Esophagus (tissue), 2 donors: ENCODE measurements around the gene ZNF581. TPM values are rescaled to one million over a fixed set of nuclear protein-coding genes. Genes with fewer than 3 reads are reported as not detected.
A peak's percentile ranks its signal among the peaks of the same experiment; 100 is the strongest.

ENCODE experiments used
- H3K27ac ChIP-seq, 2 donors: one replicate each; pipeline ENCODE4 v1.5.1; 2013; ENCODE audit warnings: low read depth in 2 of 2, mild to moderate bottlenecking in 2 of 2, inconsistent platforms in 1 of 2, low read length in 1 of 2, moderate library complexity in 1 of 2
- H3K27me3 ChIP-seq, 2 donors: one replicate each; pipeline ENCODE4 v1.6.1; 2013; ENCODE audit warnings: low read length in 2 of 2, control low read depth in 1 of 2, mild to moderate bottlenecking in 1 of 2; ENCODE audit not compliant: insufficient read depth in 2 of 2, control insufficient read depth in 1 of 2
- H3K36me3 ChIP-seq, 2 donors: one replicate each; pipeline ENCODE4 v1.6.1; 2013; ENCODE audit warnings: low read length in 1 of 2; ENCODE audit not compliant: control insufficient read depth in 2 of 2, insufficient read depth in 2 of 2
- H3K4me1 ChIP-seq, 2 donors: one replicate each; pipeline ENCODE4 v1.6.1; 2013; ENCODE audit warnings: low read length in 1 of 2; ENCODE audit not compliant: control insufficient read depth in 2 of 2, insufficient read depth in 2 of 2
- H3K4me3 ChIP-seq, 2 donors: one replicate each; pipeline ENCODE4 v1.5.1; 2013; ENCODE audit warnings: low read length in 2 of 2, mild to moderate bottlenecking in 2 of 2, low read depth in 1 of 2, moderate library complexity in 1 of 2
- H3K9me3 ChIP-seq, 2 donors: one replicate each; pipeline ENCODE4 v1.6.1; 2013; ENCODE audit warnings: mild to moderate bottlenecking in 2 of 2, low read depth in 1 of 2, low read length in 1 of 2, moderate library complexity in 1 of 2; ENCODE audit not compliant: control insufficient read depth in 2 of 2, insufficient read depth in 1 of 2
- WGBS, 2 donors: extraction: QIAGEN DNeasy Blood & Tissue Kit; methylation state at CpG; one replicate each; pipeline ENCODE4 v1.1.7; 2013; 5-methylcytosine and 5-hydroxymethylcytosine counted together
- polyA plus RNA-seq, 2 donors: library from polyadenylated mRNA; stranded (reverse); fragments of 200-250 nt; gene quantifications; one replicate each; pipeline ENCODE4 v1.2.3, GENCODE V29; 2013
- donor health status: healthy with polysubstance abuse.
- donor health status: Bipolar disorder and iron deficiency.

Gene ZNF581
- polyA plus RNA-seq, 2 donors: 10.3 to 16.6 TPM

- peaks cover 8 to 26% of the 10 kb centered on the region in 2 donors for H3K4me1 ChIP-seq
- H3K9me3 ChIP-seq: no peaks in the 10 kb centered on the region
- no peaks in the 10 kb centered on the region for H3K27me3 ChIP-seq
- peak overlapping the region in 1 of 2 donors; percentile 14 for H3K27ac ChIP-seq
- no peak overlapping the region for H3K4me3 ChIP-seq
- WGBS, 2 donors: 81 to 82% methylated on average over 70 to 71 of the region's 71 CpGs
- no peaks in the 10 kb centered on the region for H3K36me3 ChIP-seq
These were observed 9.1 kb downstream of the ZNF581 start for GRCh38 chr19:55652311-55653128.

- WGBS, 2 donors: 0% methylated on average over 56 to 57 of the region's 57 CpGs
- no peaks in the 10 kb centered on the region for H3K27me3 ChIP-seq
- H3K9me3 ChIP-seq: no peaks in the 10 kb centered on the region
- H3K4me3 ChIP-seq: peak overlapping the region; percentile 56 to 90
- H3K27ac ChIP-seq: peak overlapping the region; percentile 94 to 95
- H3K36me3 ChIP-seq: peaks cover 0 to under 1% of the 10 kb centered on the region in 2 donors
- peaks cover 9 to 24% of the 10 kb centered on the region in 2 donors for H3K4me1 ChIP-seq
These were observed 10.3 kb downstream of the ZNF581 start for GRCh38 chr19:55653651-55654322.

GRCh38 chr19:55654323-55654867, 10.9 kb downstream of the ZNF581 start:
- peaks cover 7 to 21% of the 10 kb centered on the region in 2 donors for H3K4me1 ChIP-seq
- no peaks in the 10 kb centered on the region for H3K9me3 ChIP-seq
- H3K36me3 ChIP-seq: peaks cover 0 to 6% of the 10 kb centered on the region in 2 donors
- H3K27ac ChIP-seq: peak overlapping the region; percentile 94 to 95
- no peaks in the 10 kb centered on the region for H3K27me3 ChIP-seq
- peak overlapping the region; percentile 56 to 90 for H3K4me3 ChIP-seq
- WGBS, 2 donors: 0% methylated on average over 52 of the region's 52 CpGs

- H3K4me1 ChIP-seq: peaks cover 9 to 19% of the 10 kb centered on the region in 2 donors
- peak within 1 kb of the TSS; percentile 98 to 99 for H3K27ac ChIP-seq
- H3K9me3 ChIP-seq: no peaks in the 10 kb centered on the region
- no peaks in the 10 kb centered on the region for H3K27me3 ChIP-seq
- peaks cover 0 to 8% of the 10 kb centered on the region in 2 donors for H3K36me3 ChIP-seq
- WGBS, 2 donors: 0 to 1% methylated on average over 75 to 95 of the region's 95 CpGs
- H3K4me3 ChIP-seq: peak within 1 kb of the TSS; percentile 85 to 90
These were observed 11.6 kb downstream of the ZNF581 start, which contains the start of gene U2AF2 for GRCh38 chr19:55654868-55655647. U2AF2 (plus strand) TSS chr19:55655035; CDS start chr19:55655105, 70 bp downstream.

- no peaks in the 10 kb centered on the region for H3K27me3 ChIP-seq
- H3K4me3 ChIP-seq: peak overlapping the region; percentile 85 to 90
- H3K9me3 ChIP-seq: no peaks in the 10 kb centered on the region
- H3K27ac ChIP-seq: peak overlapping the region; percentile 98 to 99
- H3K4me1 ChIP-seq: peaks cover 12 to 19% of the 10 kb centered on the region in 2 donors
- 0 to 1% methylated on average over 19 of the region's 19 CpGs for WGBS, 2 donors
- H3K36me3 ChIP-seq: peaks cover 5 to 12% of the 10 kb centered on the region in 2 donors
These were observed 12.2 kb downstream of the ZNF581 start for GRCh38 chr19:55655648-55656040.

- Histone ChIP-seq H3K36me3 (peaks cover 10 to 21% of the 10 kb centered on the region in 2 donors), H3K4me3 (peak overlapping the region in 1 of 2 donors; percentile 90), H3K9me3 (no peaks in the 10 kb centered on the region), H3K27me3 (no peaks in the 10 kb centered on the region), H3K27ac (no peak overlapping the region), H3K4me1 (peaks cover 12 to 19% of the 10 kb centered on the region in 2 donors)
- 43 to 44% methylated on average over 7 of the region's 7 CpGs for WGBS, 2 donors
These were observed 13.1 kb downstream of the ZNF581 start for GRCh38 chr19:55656552-55656951.

- Histone ChIP-seq H3K27ac (peak overlapping the region in 1 of 2 donors; percentile 26), H3K36me3 (peaks cover 14 to 27% of the 10 kb centered on the region in 2 donors), H3K27me3 (no peaks in the 10 kb centered on the region), H3K4me1 (peaks cover 12 to 19% of the 10 kb centered on the region in 2 donors), H3K9me3 (no peaks in the 10 kb centered on the region), H3K4me3 (peak overlapping the region; percentile 7 to 90)
- 21 to 23% methylated on average over 18 of the region's 18 CpGs for WGBS, 2 donors
These were observed 13.7 kb downstream of the ZNF581 start for GRCh38 chr19:55656988-55657747.

GRCh38 chr19:55658846-55659459, 15.5 kb downstream of the ZNF581 start:
- no peak overlapping the region for H3K4me3 ChIP-seq
- WGBS, 2 donors: 90 to 91% methylated on average over 36 to 37 of the region's 37 CpGs
- H3K27me3 ChIP-seq: no peaks in the 10 kb centered on the region
- H3K27ac ChIP-seq: no peak overlapping the region
- H3K36me3 ChIP-seq: peaks cover 28 to 43% of the 10 kb centered on the region in 2 donors
- H3K9me3 ChIP-seq: no peaks in the 10 kb centered on the region
- peaks cover 12 to 19% of the 10 kb centered on the region in 2 donors for H3K4me1 ChIP-seq
